Mucosa of gallbladder (tissue), 1 donor: ENCODE measurements around the gene XRCC2. TPM values are rescaled to one million over a fixed set of nuclear protein-coding genes. Genes with fewer than 3 reads are reported as not detected.
"Not testable (repeated sequence)": the region's sequence is repeated elsewhere in the genome, so short reads cannot be mapped to it uniquely, and the experiment has no call there.

Experiments used
- DNase-seq: peaks from one replicate; pipeline ENCODE4 v3.0.0-alpha.2; 2020; ENCODE audit warnings: low spot score
- total RNA-seq: library from RNA; stranded (reverse); gene quantifications from one replicate; pipeline ENCODE4 v1.2.1, GENCODE V29; 2021
- donor health status: DM: no; HTN: no; CAD: no.

The XRCC2 gene
- 0.69 TPM for total RNA-seq

GRCh38 chr7:152675759-152676636, at the start of gene XRCC2:
TSS of gene XRCC2 (minus strand) at chr7:152676141. CDS start at chr7:152676079, 62 bp downstream.
- DNase-seq = peak; percentile 93

- DNase-seq = no peak
Observed at GRCh38 chr7:152723364-152723763, 47.4 kb upstream of the XRCC2 start.

- not testable (repeated sequence) for DNase-seq
Observed at GRCh38 chr7:152712412-152713042, 36.6 kb upstream of the XRCC2 start.

DNA sequence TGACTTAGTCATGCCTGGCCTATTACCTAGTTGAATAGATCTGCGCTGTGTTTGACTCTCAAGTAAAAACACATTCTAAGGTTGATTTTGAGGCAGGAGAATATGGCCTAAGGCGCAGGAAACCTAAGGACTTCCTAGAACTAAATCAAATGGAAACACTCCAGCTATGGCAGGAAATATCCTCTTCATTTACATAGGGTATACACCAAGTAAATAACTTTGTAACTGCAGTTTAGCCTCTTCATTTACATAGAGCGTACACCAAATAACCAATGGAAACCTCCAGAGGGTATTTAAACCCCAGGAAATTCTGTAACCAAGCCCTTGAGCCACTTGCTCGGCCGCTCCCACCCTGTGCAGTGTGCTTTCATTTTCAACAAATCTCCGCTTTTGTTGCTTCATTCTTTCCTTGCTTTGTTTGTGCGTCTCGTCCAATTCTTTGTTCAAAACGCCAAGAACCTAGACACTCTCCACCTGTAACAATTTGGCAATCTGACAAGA, 35.6 kb upstream of the XRCC2 start:
- no peak for DNase-seq

GRCh38 chr7:152710153-152710442, 34.2 kb upstream of the XRCC2 start:
- no peak for DNase-seq

- DNase-seq = no peak
Observed at GRCh38 chr7:152709287-152710152, 33.6 kb upstream of the XRCC2 start.

GRCh38 chr7:152704796-152705384, 28.9 kb upstream of the XRCC2 start:
- DNase-seq = no peak

- DNase-seq = no peak
Observed at GRCh38 chr7:152699079-152699478, 23.1 kb upstream of the XRCC2 start.

DNA sequence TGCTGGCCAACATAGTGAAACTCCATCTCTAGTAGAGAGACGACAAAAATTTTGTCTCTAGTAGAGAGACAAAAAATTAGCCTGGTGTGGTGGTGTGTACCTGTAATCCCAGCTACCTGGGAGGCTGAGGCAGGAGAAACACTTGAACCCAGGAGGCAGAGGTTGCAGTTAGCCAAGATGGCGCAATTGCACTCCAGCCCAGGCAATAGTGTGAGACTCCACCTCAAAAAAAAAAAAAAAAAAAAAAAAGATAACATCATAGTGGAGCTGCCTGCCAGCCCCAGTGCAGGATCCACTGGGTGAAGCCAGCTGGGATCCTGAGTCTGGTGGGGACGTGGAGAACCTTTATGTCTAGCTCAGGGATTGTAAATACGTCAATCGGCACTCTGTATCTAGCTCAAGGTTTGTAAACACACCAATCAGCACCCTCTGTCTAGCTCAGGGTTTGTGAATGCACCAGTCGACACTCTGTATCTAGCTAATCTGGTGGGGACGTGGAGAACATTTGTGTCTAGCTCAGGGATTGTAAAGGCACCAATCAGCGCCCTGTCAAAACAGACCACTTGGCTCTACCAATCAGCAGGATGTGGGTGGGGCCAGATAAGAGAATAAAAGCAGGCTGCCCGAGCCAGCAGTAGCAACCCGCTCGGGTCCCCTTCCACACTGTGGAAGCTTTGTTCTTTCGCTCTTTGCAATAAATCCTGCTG, 21.5 kb upstream of the XRCC2 start:
- DNase-seq = not testable (repeated sequence)

- not testable (repeated sequence) for DNase-seq
Observed at GRCh38 chr7:152692196-152692595, 16.3 kb upstream of the XRCC2 start.

DNA sequence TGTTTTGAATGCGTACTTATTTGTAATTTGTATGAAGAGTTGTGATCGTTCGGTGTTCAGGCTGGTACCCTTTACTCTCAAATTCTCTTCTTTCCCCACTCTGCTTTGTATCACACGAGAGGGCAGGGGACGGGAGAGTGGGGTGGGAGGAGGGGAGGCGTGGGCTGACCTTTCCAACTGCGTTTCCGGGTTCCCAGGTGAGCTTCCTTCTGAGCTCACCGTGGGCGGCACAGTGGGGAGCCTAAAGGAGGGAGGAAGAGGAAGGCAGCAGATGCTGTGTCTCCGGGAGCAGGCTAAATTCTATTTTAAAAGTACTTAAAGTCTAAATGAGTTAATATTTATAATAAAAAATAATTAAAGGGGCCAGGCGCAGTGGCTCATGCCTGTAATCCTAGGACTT, 7.4 kb upstream of the XRCC2 start:
- DNase-seq = no peak

DNA sequence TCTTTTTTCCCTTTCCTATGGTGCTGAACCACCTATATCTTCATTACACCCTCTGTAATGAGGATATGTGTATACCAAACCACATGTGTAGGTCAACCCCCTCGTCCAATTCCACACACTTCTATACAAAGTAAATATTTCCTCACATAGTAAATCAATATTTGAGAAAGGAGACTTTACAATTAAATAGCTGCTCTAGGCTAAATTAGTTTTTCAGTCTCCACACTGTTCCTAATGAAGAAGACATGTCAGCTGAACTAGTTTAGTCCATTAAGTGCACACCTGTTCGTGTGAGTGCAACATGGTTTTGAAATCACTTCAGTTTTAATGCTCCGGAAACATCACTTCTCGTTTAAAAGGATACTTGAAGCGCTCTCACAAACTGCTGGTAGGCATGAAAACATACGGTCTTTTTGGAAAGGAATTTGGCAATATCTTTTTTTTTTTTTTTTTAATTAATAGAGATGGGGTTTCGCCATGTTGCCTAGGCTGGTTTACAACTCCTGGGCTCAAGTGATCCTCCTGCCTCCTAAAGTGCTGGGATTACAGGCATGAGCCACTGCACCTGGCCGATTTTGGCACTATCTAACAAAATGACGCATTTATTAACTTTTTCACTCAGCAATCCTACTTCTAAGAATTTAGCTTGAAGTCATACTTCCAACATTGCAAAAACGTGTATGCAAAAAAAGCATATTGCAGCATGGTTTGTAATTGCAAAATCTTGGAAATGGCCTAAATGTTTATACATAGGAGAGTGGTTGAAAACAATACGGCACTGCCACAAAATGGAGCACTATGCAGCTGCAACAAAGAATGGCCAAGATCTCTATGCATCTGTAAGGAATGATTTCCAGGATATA, 2.1 kb upstream of the XRCC2 start:
- DNase-seq = no peak

DNA sequence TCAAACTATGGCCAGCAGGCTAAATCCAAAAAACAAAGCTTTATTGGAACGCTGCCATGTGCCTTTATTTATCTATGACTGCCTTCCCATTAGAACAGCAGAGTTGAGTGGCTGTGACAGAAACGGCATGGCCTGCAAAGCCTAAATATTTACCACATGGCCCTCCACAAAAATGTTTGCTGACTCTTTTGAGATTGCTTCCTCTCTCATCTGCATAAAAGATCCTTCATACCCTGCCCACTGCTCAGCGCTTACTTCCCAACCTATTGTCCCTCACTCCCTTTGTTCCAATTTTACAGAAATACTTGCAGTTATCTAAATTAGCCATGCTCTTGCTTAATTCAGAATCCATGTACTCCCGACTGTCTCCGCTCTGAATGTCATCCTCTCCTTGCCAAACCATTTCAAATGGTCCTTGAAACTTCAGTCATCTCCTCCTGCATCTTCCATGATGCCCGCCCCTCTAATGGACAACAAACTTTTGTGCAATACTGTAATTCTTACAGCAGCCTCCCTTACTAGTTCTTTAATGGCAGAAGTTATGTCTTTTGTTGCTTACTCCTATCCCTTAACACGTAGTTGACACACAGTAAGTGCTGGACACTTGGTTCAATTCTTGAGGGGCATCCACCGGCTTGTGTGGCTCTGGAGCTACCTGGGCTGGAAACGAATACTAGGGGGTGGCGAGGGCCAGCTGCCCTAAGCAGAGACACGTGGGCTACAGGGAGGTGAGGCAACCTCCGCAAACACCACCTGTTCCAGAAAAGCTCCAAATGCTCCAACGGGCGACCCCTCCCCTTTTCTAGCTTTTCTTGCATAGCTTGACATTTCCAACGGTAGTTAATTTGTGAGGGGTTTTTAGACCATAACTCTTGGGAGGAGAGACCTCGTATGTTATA, 832 bp downstream of the XRCC2 start:
- no peak for DNase-seq

GRCh38 chr7:152673897-152674296, 2.0 kb downstream of the XRCC2 start:
- DNase-seq = no peak

GRCh38 chr7:152672626-152673025, 3.3 kb downstream of the XRCC2 start:
- DNase-seq = no peak

- DNase-seq = no peak
Observed at GRCh38 chr7:152669758-152670157, 6.2 kb downstream of the XRCC2 start.

GRCh38 chr7:152668975-152669374, 7.0 kb downstream of the XRCC2 start:
- no peak for DNase-seq

DNA sequence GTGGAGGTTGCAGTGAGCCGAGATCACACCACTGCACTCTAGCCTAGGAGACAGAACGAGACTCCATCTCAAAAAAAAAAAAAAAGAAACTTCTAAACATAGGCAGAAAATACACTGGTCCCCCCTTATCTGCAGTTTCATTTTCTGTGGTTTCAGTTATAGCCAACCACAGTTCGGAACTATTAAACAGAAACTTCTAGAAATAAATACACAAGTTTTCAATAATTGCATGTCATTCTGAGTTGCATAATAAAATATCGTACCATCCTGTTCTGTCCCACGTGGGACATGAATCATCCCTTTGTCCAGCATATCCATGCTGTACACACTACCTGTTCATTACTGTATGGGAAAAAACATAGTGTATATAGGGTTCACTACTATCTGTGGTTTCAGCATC, 8.0 kb downstream of the XRCC2 start:
- DNase-seq = no peak

GRCh38 chr7:152666078-152666477, 9.9 kb downstream of the XRCC2 start:
- DNase-seq = no peak
